Measurements from ENCODE around the gene PTEN. TPM values are rescaled to one million over a fixed set of nuclear protein-coding genes. Genes with fewer than 3 reads are reported as not detected.
A peak's percentile ranks its signal among the peaks of the same experiment; 100 is the strongest.
"Not testable (repeated sequence)": the region's sequence is repeated elsewhere in the genome, so short reads cannot be mapped to it uniquely, and the experiment has no call there.

The PTEN gene
- total RNA-seq, 2 experiments from 2014 or later = 88.5 to 89.2 TPM

DNA sequence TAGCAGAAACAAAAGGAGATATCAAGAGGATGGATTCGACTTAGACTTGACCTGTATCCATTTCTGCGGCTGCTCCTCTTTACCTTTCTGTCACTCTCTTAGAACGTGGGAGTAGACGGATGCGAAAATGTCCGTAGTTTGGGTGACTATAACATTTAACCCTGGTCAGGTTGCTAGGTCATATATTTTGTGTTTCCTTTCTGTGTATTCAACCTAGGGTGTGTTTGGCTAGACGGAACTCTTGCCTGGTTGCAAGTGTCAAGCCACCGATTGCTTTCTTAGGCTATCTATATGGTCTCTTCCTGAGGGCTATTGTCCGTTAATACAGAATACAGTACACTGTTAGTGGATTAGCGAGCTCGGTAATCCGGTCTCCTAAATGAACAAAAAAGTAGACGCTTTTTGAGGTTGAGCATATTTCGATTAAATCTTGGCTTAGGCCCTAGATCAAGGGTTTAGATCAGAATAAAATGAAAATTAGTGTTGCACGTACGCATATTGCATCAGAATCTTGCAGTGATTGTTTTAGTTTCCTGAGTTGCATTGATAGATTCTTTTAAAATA, 1.2 kb downstream of the PTEN start:
- Mint-ChIP-seq H3K9me3 (no peaks in the 10 kb centered on the region), H3K27ac (peak overlapping the region; percentile 80), H3K27me3 (no peaks in the 10 kb centered on the region), H3K36me3 (ENCODE audit: low read depth) (peaks cover 37% of the 10 kb centered on the region), H3K4me3 (peak overlapping the region; percentile 92), H3K4me1 (peaks cover 47% of the 10 kb centered on the region)
- DNase-seq = peak; percentile 17
- ChIA-PET CTCF (interaction anchor here (1.1 to 2.5 kb wide), 2 partner anchors 522 to 524 kb away, joined by 3 to 19 read pairs; no protein-coding TSS in a partner anchor), POLR2A (interaction anchor here (1.0 to 6.5 kb wide), 7 partner anchors 18 to 527 kb away, joined by 3 to 136 read pairs (median 26); partner anchors contain the start of gene ATAD1)

DNA sequence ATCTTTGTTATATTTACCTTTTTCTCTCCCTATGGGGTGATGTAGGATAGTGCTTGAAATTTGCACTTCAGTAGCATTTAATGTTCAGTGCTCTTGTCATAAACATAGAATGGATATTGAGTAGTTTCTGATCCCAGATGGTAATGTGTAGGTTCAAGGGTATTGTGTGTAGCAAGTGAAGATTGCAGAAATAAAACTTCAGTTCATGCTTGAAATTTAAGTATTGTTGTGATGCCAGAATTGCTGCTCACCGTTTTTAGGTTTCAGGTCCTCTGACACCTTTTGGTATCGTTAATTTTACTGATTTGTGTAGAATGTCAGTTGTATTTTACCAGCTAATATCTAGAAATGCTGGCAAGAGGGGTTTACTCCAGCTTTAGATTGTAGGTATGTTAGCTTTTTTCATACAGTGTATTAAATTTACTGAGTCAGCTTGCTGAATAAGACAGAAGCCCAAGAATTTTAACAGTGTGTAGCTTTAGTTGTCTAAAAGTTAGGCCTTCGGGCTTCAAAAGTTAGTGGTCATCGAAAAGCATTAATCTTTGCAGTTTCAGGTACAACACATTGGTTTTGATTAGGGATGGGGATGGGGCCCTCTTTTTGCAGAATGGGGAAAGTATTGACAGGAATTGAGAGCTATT, 1.9 kb downstream of the PTEN start:
- peaks cover 49% of the 10 kb centered on the region for H3K4me1 Mint-ChIP-seq
- CTCF ChIA-PET = interaction anchor here (0.8 to 2.5 kb wide), 5 partner anchors 47 to 523 kb away, joined by 3 to 19 read pairs (median 3); partner anchors contain the start of gene ATAD1
- POLR2A ChIA-PET = interaction anchor here (1.0 to 6.5 kb wide), 6 partner anchors 17 to 521 kb away, joined by 4 to 136 read pairs (median 26); partner anchors contain the start of gene ATAD1
- peak overlapping the region; percentile 80 for H3K27ac Mint-ChIP-seq
- no peak for DNase-seq
- H3K36me3 Mint-ChIP-seq (ENCODE audit: low read depth) = peaks cover 39% of the 10 kb centered on the region
- no peaks in the 10 kb centered on the region for H3K9me3 Mint-ChIP-seq
- no peaks in the 10 kb centered on the region for H3K27me3 Mint-ChIP-seq
- H3K4me3 Mint-ChIP-seq = peak overlapping the region; percentile 92

DNA sequence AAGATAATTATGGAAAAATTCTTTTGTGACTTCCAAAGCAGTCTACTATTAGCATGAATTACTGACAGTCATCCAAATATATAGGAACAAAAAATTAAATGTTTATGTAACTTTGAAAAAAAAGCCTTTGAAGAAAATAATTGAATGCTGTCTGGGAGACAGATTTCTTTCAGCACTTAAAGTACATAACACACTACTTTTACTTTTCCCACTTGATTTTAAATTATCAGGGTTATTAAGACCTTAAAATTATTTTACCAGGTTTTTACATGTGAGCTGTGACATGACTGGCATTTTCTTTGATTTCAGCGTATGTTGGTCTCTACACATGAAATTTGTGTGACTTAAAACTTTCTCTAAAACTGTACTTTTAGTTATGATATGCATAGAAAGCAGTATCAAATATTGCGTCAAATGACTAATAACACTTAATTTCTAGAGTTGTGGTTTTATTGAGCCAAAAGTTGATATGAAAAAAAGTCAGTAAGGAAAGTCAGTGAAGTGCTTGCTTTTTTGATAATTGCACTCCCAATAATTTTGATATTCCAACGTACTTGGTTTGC, 3.1 kb downstream of the PTEN start:
- Mint-ChIP-seq H3K36me3 (ENCODE audit: low read depth) (peaks cover 47% of the 10 kb centered on the region), H3K27me3 (no peaks in the 10 kb centered on the region), H3K27ac (no peak overlapping the region), H3K4me3 (peak overlapping the region; percentile 92), H3K9me3 (no peaks in the 10 kb centered on the region), H3K4me1 (peaks cover 49% of the 10 kb centered on the region)
- DNase-seq = no peak
- POLR2A ChIA-PET = interaction anchor here (1.0 to 6.5 kb wide), 3 partner anchors 49 to 520 kb away, joined by 4 to 136 read pairs (median 5); partner anchors contain the start of gene ATAD1
- CTCF ChIA-PET = interaction anchor here (1.0 to 2.5 kb wide), 4 partner anchors 48 to 522 kb away, joined by 3 to 19 read pairs (median 3); no protein-coding TSS in a partner anchor

DNA sequence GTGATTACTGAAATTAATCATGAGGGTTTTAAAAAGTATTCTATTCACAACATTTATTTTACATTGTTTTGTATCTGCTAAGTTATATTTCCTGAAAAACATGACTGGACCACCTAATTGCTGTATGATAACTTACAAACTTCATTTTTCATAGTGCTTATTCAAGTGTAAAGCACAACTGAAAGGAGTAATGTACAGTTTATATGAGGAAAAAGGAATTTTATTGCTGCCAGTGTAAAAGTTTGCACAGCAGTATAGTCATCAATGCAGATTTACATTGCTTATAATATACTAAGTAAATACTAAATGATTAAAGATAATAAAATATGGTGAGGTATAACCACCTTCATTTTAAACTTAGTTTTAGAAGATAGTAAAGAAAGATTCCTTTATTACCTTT, 4.0 kb downstream of the PTEN start:
- no peaks in the 10 kb centered on the region for H3K9me3 Mint-ChIP-seq
- H3K27me3 Mint-ChIP-seq = no peaks in the 10 kb centered on the region
- CTCF ChIA-PET = no interaction called here
- no peak for DNase-seq
- peaks cover 49% of the 10 kb centered on the region for H3K36me3 Mint-ChIP-seq (ENCODE audit: low read depth)
- POLR2A ChIA-PET = no interaction called here
- H3K4me3 Mint-ChIP-seq = peak overlapping the region; percentile 92
- peaks cover 45% of the 10 kb centered on the region for H3K4me1 Mint-ChIP-seq
- H3K27ac Mint-ChIP-seq = no peak overlapping the region

DNA sequence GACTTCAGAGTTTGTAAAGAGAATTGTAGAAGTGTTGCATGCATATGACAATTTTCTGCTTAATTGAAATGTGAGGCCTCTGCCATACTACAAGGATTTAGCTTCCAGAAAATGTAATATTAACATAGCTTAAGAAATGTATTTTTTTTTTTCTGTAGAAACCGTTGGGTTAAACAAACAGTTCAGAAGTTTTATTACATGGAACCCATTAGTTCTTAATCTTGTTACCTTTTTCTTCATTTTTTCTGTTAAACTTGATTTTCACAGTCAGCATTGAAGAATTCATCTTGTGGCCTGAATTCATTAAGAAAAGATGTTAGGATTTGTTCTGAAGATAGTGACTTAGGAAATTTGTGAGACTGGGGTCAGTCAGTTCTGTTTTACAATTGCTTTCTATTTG, 4.9 kb downstream of the PTEN start:
- H3K9me3 Mint-ChIP-seq = no peaks in the 10 kb centered on the region
- peak overlapping the region; percentile 51 for H3K4me3 Mint-ChIP-seq
- H3K27me3 Mint-ChIP-seq = no peaks in the 10 kb centered on the region
- DNase-seq = no peak
- peaks cover 52% of the 10 kb centered on the region for H3K4me1 Mint-ChIP-seq
- H3K36me3 Mint-ChIP-seq (ENCODE audit: low read depth) = peaks cover 57% of the 10 kb centered on the region
- ChIA-PET POLR2A (interaction anchor here (0.9 kb wide), 1 partner anchor 50 kb away, joined by 3 read pairs; the partner anchor contains the start of gene ATAD1), CTCF (no interaction called here)
- no peak overlapping the region for H3K27ac Mint-ChIP-seq

DNA sequence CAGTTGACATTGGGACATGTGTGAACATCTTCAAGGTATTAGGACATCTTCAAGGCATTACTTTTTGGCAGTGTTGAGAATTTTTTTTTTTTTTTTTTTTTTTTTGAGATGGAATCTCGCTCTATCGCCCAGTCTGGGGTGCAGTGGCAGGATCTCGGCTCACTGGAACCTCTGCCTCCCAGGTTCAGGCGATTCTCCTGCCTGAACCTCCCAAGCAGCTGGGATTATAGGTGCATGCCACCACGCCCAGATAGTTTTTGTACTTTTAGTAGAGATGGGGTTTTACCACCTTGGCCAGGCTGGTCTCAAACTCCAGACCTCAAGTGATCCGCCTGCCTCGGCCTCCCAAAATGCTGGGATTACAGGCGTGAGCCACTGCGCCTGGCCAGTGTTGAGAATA, 5.7 kb downstream of the PTEN start:
- POLR2A ChIA-PET, H3K27ac Mint-ChIP-seq, CTCF ChIA-PET, H3K9me3 Mint-ChIP-seq, DNase-seq, H3K27me3 Mint-ChIP-seq, H3K4me3 Mint-ChIP-seq: not testable (repeated sequence)
- Mint-ChIP-seq H3K4me1 (peaks cover 56% of the 10 kb centered on the region), H3K36me3 (ENCODE audit: low read depth) (peaks cover 61% of the 10 kb centered on the region)

DNA sequence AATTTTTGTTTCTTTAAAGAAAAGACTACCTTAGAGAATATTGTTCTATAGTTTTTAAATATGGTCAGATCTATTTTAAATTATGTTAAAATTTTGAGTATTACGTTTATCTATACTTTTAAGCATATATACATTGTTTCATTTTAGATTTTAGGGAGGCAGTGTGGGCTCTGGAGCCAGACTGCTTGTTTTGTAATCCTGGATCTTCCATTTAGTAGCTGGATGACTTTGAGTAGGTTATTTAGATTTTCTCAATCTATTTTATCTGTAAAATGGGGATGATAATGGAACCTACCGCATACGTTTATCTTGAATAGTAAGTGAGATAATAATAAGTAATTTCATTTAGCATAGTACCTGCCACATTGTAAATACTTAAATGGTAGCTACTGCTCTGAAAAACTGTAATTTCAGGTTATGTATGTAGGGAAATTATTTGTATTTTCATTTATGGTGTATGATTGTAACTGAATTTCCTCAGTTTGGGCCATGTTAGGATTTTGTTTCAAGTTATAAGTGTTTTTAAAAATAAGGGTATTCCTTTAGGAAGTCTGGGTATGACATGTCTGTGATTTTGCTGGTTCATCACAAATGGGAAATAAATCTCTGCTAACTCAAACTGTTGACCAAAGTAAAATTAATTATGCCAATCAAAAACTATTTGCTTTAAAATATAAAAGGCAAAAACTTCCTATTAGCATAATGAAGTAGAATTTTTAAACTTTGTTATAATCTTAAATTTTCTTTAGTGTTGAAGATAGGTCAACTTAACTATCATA, 6.5 kb downstream of the PTEN start:
- ChIA-PET POLR2A (interaction anchor here (1.4 kb wide), 1 partner anchor 8 kb away, joined by 5 read pairs; no protein-coding TSS in a partner anchor), CTCF (interaction anchor here (1.5 kb wide), 1 partner anchor 713 kb away, joined by 4 read pairs; the partner anchor contains the start of gene RNLS)

DNA sequence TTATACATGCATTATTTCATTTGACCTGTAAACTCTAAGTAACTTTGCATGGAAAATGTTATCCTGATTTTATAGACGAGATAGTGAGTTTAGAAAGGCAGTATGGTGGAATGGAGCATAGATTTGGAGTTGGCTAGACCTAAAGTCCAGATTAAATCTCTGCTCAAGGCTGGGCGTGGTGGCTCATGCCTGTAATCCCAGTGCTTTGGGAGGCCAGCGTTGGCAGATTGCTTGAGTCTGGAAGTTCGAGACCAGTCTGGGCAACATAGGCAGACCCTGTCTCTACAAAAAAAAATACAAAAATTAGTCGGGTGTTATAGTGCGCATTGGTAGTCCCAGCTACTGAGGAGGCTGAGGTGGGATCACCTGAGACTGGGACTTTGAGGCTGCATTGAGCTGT, 9.4 kb downstream of the PTEN start:
- Mint-ChIP-seq H3K4me3 (no peak overlapping the region), H3K36me3 (ENCODE audit: low read depth) (peaks cover 42% of the 10 kb centered on the region), H3K27ac (no peak overlapping the region), H3K9me3 (no peaks in the 10 kb centered on the region), H3K27me3 (no peaks in the 10 kb centered on the region), H3K4me1 (peaks cover 46% of the 10 kb centered on the region)
- ChIA-PET POLR2A (interaction anchor here (1.2 kb wide), 1 partner anchor 1829 kb away, joined by 3 read pairs; the partner anchor contains the start of gene KIF20B), CTCF (no interaction called here)
- no peak for DNase-seq

More for the DNA sequence above, 6.5 kb downstream of the PTEN start:
- Mint-ChIP-seq H3K4me1 (peaks cover 57% of the 10 kb centered on the region), H3K27ac (no peak overlapping the region), H3K36me3 (ENCODE audit: low read depth) (peaks cover 53% of the 10 kb centered on the region), H3K27me3 (no peaks in the 10 kb centered on the region), H3K4me3 (no peak overlapping the region), H3K9me3 (no peaks in the 10 kb centered on the region)
- no peak for DNase-seq

DNA sequence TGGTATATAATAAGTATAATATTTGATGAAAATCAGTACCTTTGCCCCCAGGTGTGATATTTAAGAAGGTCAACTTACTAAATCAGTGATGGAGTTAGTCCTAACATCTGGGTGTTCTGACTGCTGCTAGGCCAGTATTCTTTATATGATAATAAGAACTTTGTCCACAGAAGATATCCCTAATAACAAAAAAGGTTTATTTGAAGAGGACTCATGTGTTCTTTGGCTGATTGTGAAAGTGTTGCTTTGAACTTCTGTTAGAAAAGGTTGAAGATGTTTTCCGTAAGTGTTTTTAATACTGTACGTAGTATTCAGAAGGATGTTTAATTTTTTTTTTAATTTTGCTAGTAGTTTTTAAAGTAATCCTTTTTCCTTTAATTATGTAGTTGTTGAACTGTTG, 10.2 kb downstream of the PTEN start:
- no peak for DNase-seq
- CTCF ChIA-PET = no interaction called here
- H3K9me3 Mint-ChIP-seq = no peaks in the 10 kb centered on the region
- no peak overlapping the region for H3K27ac Mint-ChIP-seq
- peaks cover 45% of the 10 kb centered on the region for H3K36me3 Mint-ChIP-seq (ENCODE audit: low read depth)
- peaks cover 40% of the 10 kb centered on the region for H3K4me1 Mint-ChIP-seq
- no peaks in the 10 kb centered on the region for H3K27me3 Mint-ChIP-seq
- POLR2A ChIA-PET = no interaction called here
- no peak overlapping the region for H3K4me3 Mint-ChIP-seq

DNA sequence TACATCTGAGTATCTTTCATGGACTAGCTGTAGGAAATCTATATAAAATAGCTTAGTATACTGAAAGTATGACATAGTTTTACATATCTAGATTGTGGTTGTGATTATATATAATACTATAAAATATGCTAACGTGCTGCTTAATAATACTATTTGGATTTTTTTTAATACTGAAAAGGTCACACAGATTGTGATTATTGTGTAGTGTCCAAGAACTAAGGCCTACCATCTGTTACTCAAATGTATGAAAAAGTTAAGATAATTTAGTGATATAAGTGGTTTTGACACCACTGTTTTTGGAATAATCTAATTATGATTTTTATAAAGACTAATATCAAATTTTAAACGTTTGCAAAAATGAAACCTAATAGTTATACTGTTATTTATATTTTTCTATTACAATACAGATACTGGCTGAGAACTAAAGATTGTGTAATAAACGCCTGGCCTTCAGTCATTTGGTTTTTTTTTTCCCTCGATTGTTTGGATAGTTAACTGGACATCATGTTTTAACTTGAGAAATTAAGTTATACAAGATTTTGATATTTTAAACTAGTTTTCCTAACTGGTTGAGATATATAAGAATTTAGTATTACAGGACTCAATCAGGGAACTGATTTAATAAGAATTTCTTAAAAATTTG, 12.6 kb downstream of the PTEN start:
- no peaks in the 10 kb centered on the region for H3K27me3 Mint-ChIP-seq
- H3K4me3 Mint-ChIP-seq = no peak overlapping the region
- CTCF ChIA-PET = no interaction called here
- H3K27ac Mint-ChIP-seq = no peak overlapping the region
- peaks cover 6% of the 10 kb centered on the region for H3K9me3 Mint-ChIP-seq
- H3K4me1 Mint-ChIP-seq = peaks cover 23% of the 10 kb centered on the region
- POLR2A ChIA-PET = no interaction called here
- DNase-seq = no peak
- peaks cover 52% of the 10 kb centered on the region for H3K36me3 Mint-ChIP-seq (ENCODE audit: low read depth)

DNA sequence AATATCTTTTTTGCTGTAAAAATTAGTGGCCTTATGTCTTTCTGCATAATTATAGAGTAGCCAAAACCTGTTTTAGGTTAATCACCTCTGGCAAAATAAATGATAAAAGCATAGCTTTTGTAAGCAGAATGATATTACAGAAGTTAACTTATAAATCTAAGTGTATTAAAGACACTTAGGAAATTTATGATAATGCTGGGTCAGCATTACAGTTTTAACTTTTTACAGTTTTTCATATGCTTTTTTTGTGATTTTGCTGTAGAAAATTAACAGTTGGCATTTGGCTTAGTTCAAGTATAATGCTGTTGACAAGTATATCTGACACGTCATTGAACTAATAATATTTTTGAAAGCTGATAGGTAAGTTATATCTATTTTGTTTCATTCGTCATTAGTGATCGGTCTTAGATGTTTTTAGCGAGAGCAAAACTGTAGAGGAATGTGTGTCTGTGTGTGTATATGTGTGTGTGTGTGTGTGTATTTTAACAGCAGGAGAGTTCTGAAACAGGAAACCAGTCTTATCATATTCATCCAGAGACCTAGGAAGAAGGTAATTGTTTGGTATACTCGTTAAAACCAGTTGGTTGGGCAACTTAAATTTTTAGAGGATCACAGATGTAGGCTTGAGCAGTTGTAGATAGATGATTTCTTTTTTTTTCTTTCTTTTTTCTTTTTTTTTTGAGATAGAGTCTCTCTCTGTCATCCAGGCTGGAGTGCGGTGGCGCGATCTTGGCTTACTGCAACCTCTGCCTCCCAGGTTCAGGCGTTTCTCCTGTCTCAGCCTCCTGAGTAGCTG, 15.4 kb downstream of the PTEN start:
- ChIA-PET CTCF (no interaction called here), POLR2A (interaction anchor here (0.9 to 1.6 kb wide), 3 partner anchors 15 to 64 kb away, joined by 3 to 6 read pairs (median 3); partner anchors contain the start of genes KLLN and PTEN)

DNA sequence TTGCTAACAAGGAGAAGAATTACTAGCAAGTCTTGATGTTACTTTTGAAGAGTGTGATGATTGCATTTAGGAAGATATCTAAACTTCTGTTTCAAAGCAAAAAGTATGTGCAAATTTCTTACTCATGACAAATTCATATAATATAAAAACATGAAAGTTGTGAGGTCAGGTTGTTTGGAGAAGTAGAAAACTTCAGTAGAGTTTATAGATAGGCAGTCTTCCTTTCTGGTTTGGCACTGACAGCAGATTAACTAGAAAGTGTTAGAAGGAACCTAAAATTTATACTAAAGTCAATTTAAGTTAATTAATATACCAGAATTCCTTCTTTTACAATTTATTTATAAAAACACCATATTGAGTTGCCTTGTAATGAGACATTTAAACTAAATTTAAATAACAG, 16.9 kb downstream of the PTEN start:
- Mint-ChIP-seq H3K4me1 (peaks cover 16% of the 10 kb centered on the region), H3K36me3 (ENCODE audit: low read depth) (peaks cover 60% of the 10 kb centered on the region), H3K27me3 (no peaks in the 10 kb centered on the region), H3K9me3 (peaks cover 7% of the 10 kb centered on the region), H3K27ac (no peak overlapping the region), H3K4me3 (no peak overlapping the region)
- no peak for DNase-seq
- CTCF ChIA-PET = no interaction called here
- POLR2A ChIA-PET = interaction anchor here (1.0 kb wide), 1 partner anchor 18 kb away, joined by 3 read pairs; no protein-coding TSS in a partner anchor

More for the DNA sequence above, 15.4 kb downstream of the PTEN start:
- Mint-ChIP-seq H3K9me3 (peaks cover 7% of the 10 kb centered on the region), H3K4me3 (no peak overlapping the region), H3K36me3 (ENCODE audit: low read depth) (peaks cover 60% of the 10 kb centered on the region), H3K27me3 (no peaks in the 10 kb centered on the region), H3K27ac (no peak overlapping the region), H3K4me1 (peaks cover 21% of the 10 kb centered on the region)
- DNase-seq = no peak

Measured in activated CD4-positive, alpha-beta memory T cell treated with anti-CD3 and anti-CD28 coated beads, Interleukin-2, amount 10 ng/mL, durations not matched to agents 7 days and 5 days (primary cell).